ENCODE results near the gene COPZ2. TPM values are rescaled to one million over a fixed set of nuclear protein-coding genes. Genes with fewer than 3 reads are reported as not detected.
A peak's percentile ranks its signal among the peaks of the same experiment; 100 is the strongest.

The COPZ2 gene
- total and polyA plus RNA-seq, 9 of the 15 experiments (the other 6 are each of a cell fraction or from before 2014, with no cell fraction given): 0.22 to 0.49 TPM; not detected in 7

GRCh38 chr17:48047741-48048383, 10.3 kb upstream of the COPZ2 start, which contains the start of gene NFE2L1 (continued):
- TF ChIP-seq ZBTB11 (CRISPR knock-in tag; IDR thresholded peaks at IDR 0.05) (peak; percentile 10 to 92 (median 37); a peak in 3 of 6 replicates), FOSL1 (tag; conservative IDR thresholded peaks at IDR 0.05) (0 out of 2 replicates have a peak, but pooled peaks have one; percentile 8), CHAMP1 (IDR thresholded peaks at IDR 0.05) (no peak), KAT7 (CRISPR knock-in tag; IDR thresholded peaks at IDR 0.05; ENCODE audit: borderline replicate concordance) (peak; percentile 11), MBD2 (IDR thresholded peaks at IDR 0.05; ENCODE audit: borderline replicate concordance, low read depth) (peak; percentile 98), ID3 (CRISPR knock-in tag; IDR thresholded peaks at IDR 0.05) (no peak), ID3 (tag; IDR thresholded peaks at IDR 0.05) (peak; percentile 90; the same call in 1 of the 2 replicates), CTCF (IDR thresholded peaks at IDR 0.05 in 2 of 3, conservative IDR thresholded peaks at IDR 0.05 in 1 of 3; ENCODE audit: insufficient read depth in 2 of 3, low read depth in 1 of 3, low read length in 3 of 3) (peak in 1 of 3 experiments; percentile 5; a peak in 1 of 6 replicates), SUPT5H (IDR thresholded peaks at IDR 0.05) (peak; percentile 91), FOXK2 (conservative IDR thresholded peaks at IDR 0.05 in 1 of 2, IDR thresholded peaks at IDR 0.05 in 1 of 2; ENCODE audit: low read depth in 2 of 2) (peak; percentile 49 to 60; a peak in 1 of 4 replicates), TAF1 (IDR thresholded peaks at IDR 0.05; ENCODE audit: control insufficient read depth, extremely low read depth, insufficient read depth, low read length, severe bottlenecking) (peak; percentile 70), LEF1 (IDR thresholded peaks at IDR 0.05) (no peak), PBX2 (CRISPR knock-in tag; IDR thresholded peaks at IDR 0.05; ENCODE audit: low read depth) (peak; percentile 90), PBX2 (tag; conservative IDR thresholded peaks at IDR 0.05; ENCODE audit: low read depth) (peak; percentile 100), MTF1 (CRISPR knock-in tag; IDR thresholded peaks at IDR 0.05; ENCODE audit: borderline replicate concordance) (no peak)

Data from K562 (cell line).